Panc1 (cell line): ENCODE results near the gene NRP1. TPM values are rescaled to one million over a fixed set of nuclear protein-coding genes. Genes with fewer than 3 reads are reported as not detected.

Experiments
- ATAC-seq: fragments of 200-7000 bp; cut with Tn5 transposase; 2 replicates; pipeline ENCODE4 v1.9.1; 2020; ENCODE audit warnings: mild to moderate bottlenecking, moderate library complexity
- BruUV-seq: library from RNA; stranded (reverse); fragments of 400-500 nt; replicated peaks from 2 replicates; lab custom pipeline; 2021; lab: Mats Ljungman, UMichigan
- CTCF ChIA-PET: fragments of 300-600 bp; sonication (Branson Sonifier 250); formaldehyde crosslinking; loops from one replicate; lab custom pipeline; 2022; ENCODE audit warnings: antibody characterized with exemption; lab: Charles Lee
- POLR2A ChIA-PET: fragments of 300-600 bp; sonication (Branson Sonifier 250); formaldehyde crosslinking; loops from one replicate; lab custom pipeline; 2022; ENCODE audit warnings: antibody characterized with exemption; lab: Charles Lee
- DNase-seq: peaks from one replicate; pipeline ENCODE4 v3.0.0-alpha.2; 2010; ENCODE audit warnings: low read depth, low spot score
- H3K27ac ChIP-seq: 2 replicates; pipeline ENCODE4 v1.5.1; 2011; ENCODE audit warnings: mild to moderate bottlenecking, low read length, inconsistent platforms
- H3K27me3 ChIP-seq: fragments of 200-500 bp; sonication (Bioruptor generic); 2 replicates; pipeline ENCODE4 v1.6.0; 2014; ENCODE audit warnings: low read length, inconsistent platforms; ENCODE audit not compliant: control insufficient read depth, insufficient read depth
- H3K36me3 ChIP-seq: fragments of 200-500 bp; sonication (Bioruptor generic); 2 replicates; pipeline ENCODE4 v1.5.1; 2014; ENCODE audit warnings: inconsistent platforms, mild to moderate bottlenecking, low read length, moderate library complexity; ENCODE audit not compliant: control insufficient read depth, insufficient read depth
- H3K4me1 ChIP-seq: 2 replicates; pipeline ENCODE4 v1.5.1; 2011; ENCODE audit warnings: inconsistent platforms, mild to moderate bottlenecking, low read length, moderate library complexity; ENCODE audit not compliant: control insufficient read depth, insufficient read depth
- H3K4me3 ChIP-seq, 2 experiments: 2 replicates each; pipeline ENCODE4 v1.5.1; 2011 to 2012; ENCODE audit warnings: low read depth in 2 of 2, low read length in 2 of 2, mild to moderate bottlenecking in 2 of 2, inconsistent platforms in 1 of 2, moderate library complexity in 1 of 2
- H3K9me3 ChIP-seq: fragments of 200-500 bp; sonication (Bioruptor generic); 2 replicates; pipeline ENCODE4 v1.5.1; 2014; ENCODE audit warnings: low read depth, mild to moderate bottlenecking, inconsistent platforms, low read length, moderate library complexity; ENCODE audit not compliant: control insufficient read depth, insufficient read depth
- POLR2AphosphoS5 ChIP-seq: IDR thresholded peaks from 2 replicates; pipeline ENCODE4 v1.6.1; 2012; ENCODE audit warnings: mild to moderate bottlenecking, low read depth, low read length, moderate library complexity
- REST ChIP-seq, 2 experiments: IDR thresholded peaks; 2 replicates each; pipeline ENCODE4 v1.6.1; 2011 to 2012; ENCODE audit warnings: low read depth in 2 of 2, control low read depth in 1 of 2, low read length in 1 of 2, mild to moderate bottlenecking in 1 of 2, moderate library complexity in 1 of 2; ENCODE audit not compliant: insufficient read depth in 1 of 2
- SIN3A ChIP-seq: IDR thresholded peaks from 2 replicates; pipeline ENCODE4 v1.6.1; 2012; ENCODE audit warnings: low read depth, mild to moderate bottlenecking, low read length, moderate library complexity, borderline replicate concordance; ENCODE audit not compliant: insufficient read depth
- TCF7L2 ChIP-seq: IDR thresholded peaks from 2 replicates; pipeline ENCODE4 v1.6.1; 2011; ENCODE audit warnings: mild to moderate bottlenecking, low read depth, low read length, inconsistent platforms
- in situ Hi-C: cut with HindIII; loops from 2 replicates; pipeline ENCODE4 v1.10.0; 2016; ENCODE audit warnings: low sequenced_read_pairs, low pct_unique_long_range_greater_than_20kb
- intact Hi-C: fragments of 100-400 bp; cut with micrococcal nuclease; formaldehyde crosslinking; loops from one replicate; pipeline ENCODE4 v1.10.0; 2022; ENCODE audit not compliant: unreplicated experiment
- total RNA-seq: library from RNA; stranded (reverse); gene quantifications from one replicate; pipeline ENCODE4 v1.2.1, GENCODE V29; 2021; ENCODE audit not compliant: unreplicated experiment
- TF ChIP-seq, protein P1 (sequence below): fragments of 450-650 bp; IDR thresholded peaks from 2 replicates; pipeline ENCODE4 v1.5.1; 2017; ENCODE audit warnings: mild to moderate bottlenecking

NRP1 gene
- total RNA-seq, 1 experiment from 2014 or later, result 93.4 TPM

GRCh38 chr10:33333260-33334101 lies 986 bp downstream of the NRP1 start:
- no peak for DNase-seq
- Histone ChIP-seq H3K4me1 (peaks cover 23% of the 10 kb centered on the region), H3K27me3 (no peaks in the 10 kb centered on the region), H3K9me3 (no peaks in the 10 kb centered on the region), H3K27ac (peak overlapping the region; percentile 88), H3K36me3 (peaks cover 15% of the 10 kb centered on the region), H3K4me3 (peak overlapping the region; percentile 61 to 95)
- BruUV-seq, result no TSS peak
- ChIA-PET POLR2A (no interaction called here), CTCF (no interaction called here)
- intact Hi-C loops (loop anchor here (2.0 to 10.0 kb wide), 3 partner anchors 61 to 1304 kb away; no protein-coding TSS in a partner anchor), in situ Hi-C loops (no loop called here)
- ATAC-seq, result no peak
- TF ChIP-seq POLR2AphosphoS5 (0 out of 2 replicates have a peak, but pooled peaks have one; percentile 2), SIN3A (no peak)
- TF ChIP-seq, protein P1, sequence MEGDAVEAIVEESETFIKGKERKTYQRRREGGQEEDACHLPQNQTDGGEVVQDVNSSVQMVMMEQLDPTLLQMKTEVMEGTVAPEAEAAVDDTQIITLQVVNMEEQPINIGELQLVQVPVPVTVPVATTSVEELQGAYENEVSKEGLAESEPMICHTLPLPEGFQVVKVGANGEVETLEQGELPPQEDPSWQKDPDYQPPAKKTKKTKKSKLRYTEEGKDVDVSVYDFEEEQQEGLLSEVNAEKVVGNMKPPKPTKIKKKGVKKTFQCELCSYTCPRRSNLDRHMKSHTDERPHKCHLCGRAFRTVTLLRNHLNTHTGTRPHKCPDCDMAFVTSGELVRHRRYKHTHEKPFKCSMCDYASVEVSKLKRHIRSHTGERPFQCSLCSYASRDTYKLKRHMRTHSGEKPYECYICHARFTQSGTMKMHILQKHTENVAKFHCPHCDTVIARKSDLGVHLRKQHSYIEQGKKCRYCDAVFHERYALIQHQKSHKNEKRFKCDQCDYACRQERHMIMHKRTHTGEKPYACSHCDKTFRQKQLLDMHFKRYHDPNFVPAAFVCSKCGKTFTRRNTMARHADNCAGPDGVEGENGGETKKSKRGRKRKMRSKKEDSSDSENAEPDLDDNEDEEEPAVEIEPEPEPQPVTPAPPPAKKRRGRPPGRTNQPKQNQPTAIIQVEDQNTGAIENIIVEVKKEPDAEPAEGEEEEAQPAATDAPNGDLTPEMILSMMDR, result no peak

- ATAC-seq (no peak), DNase-seq (no peak)
- intact Hi-C loops (loop anchor here (2.0 to 10.0 kb wide), 3 partner anchors 60 to 1305 kb away; no protein-coding TSS in a partner anchor), in situ Hi-C loops (no loop called here)
- Histone ChIP-seq H3K36me3 (peaks cover 19% of the 10 kb centered on the region), H3K4me3 (peak overlapping the region; percentile 61 to 95), H3K4me1 (peaks cover 26% of the 10 kb centered on the region), H3K27ac (peak overlapping the region; percentile 88), H3K27me3 (no peaks in the 10 kb centered on the region), H3K9me3 (no peaks in the 10 kb centered on the region)
- TF ChIP-seq REST (IDR thresholded peaks at IDR 0.05; ENCODE audit: insufficient read depth in 1 of 2, low read depth in 2 of 2, low read length in 1 of 2) (no peak), SIN3A (no peak), TCF7L2 (no peak), POLR2AphosphoS5 (no peak; the same call in 1 of the 2 replicates)
- TF ChIP-seq, protein P1, result no peak
- ChIA-PET POLR2A (no interaction called here), CTCF (no interaction called here)
- no TSS peak for BruUV-seq
Observed at GRCh38 chr10:33332183-33333065, 2.0 kb downstream of the NRP1 start.
